Measurements from ENCODE around the gene PRUNE2. TPM values are rescaled to one million over a fixed set of nuclear protein-coding genes. Genes with fewer than 3 reads are reported as not detected.

Gene PRUNE2
- total and polyA plus RNA-seq, 5 donors = 11.7 to 49.1 (median 41.5) TPM

- 59% methylated on average over 5 of the region's 5 CpGs for WGBS
- H3K27ac ChIP-seq (ENCODE audit: low read length) = no peak overlapping the region
- no peaks in the 10 kb centered on the region for H3K4me1 ChIP-seq (ENCODE audit: control insufficient read depth, insufficient read depth, low read length)
- H3K4me3 ChIP-seq (ENCODE audit: low read length) = no peak overlapping the region
- DNase-seq (no peak), ATAC-seq (no peak)
- intact Hi-C loops (cut with DNase I) = no loop called here
- H3K9me3 ChIP-seq (ENCODE audit: control insufficient read depth, low read length) = no peaks in the 10 kb centered on the region
- H3K27me3 ChIP-seq (ENCODE audit: control insufficient read depth, insufficient read depth) = no peaks in the 10 kb centered on the region
Measured at GRCh38 chr9:76713381-76713780, 192.5 kb downstream of the PRUNE2 start.

GRCh38 chr9:76709020-76709419 is 196.9 kb downstream of the PRUNE2 start:
- ATAC-seq = no peak
- Histone ChIP-seq H3K4me3 (ENCODE audit: low read length) (no peak overlapping the region), H3K9me3 (ENCODE audit: control insufficient read depth, low read length) (no peaks in the 10 kb centered on the region), H3K27me3 (ENCODE audit: control insufficient read depth, insufficient read depth) (no peaks in the 10 kb centered on the region), H3K4me1 (ENCODE audit: control insufficient read depth, insufficient read depth, low read length) (no peaks in the 10 kb centered on the region), H3K27ac (ENCODE audit: low read length) (no peak overlapping the region)
- intact Hi-C loops (cut with DNase I) = loop anchor here in 3 of 4 donors (5.0 to 10.0 kb wide), 3 partner anchors 257 to 264 kb away; no protein-coding TSS in a partner anchor
- no peak for DNase-seq
- 75% methylated on average over 9 of the region's 9 CpGs for WGBS

- Histone ChIP-seq H3K4me3 (ENCODE audit: low read length) (no peak overlapping the region), H3K27ac (ENCODE audit: low read length) (no peak overlapping the region), H3K4me1 (ENCODE audit: control insufficient read depth, insufficient read depth, low read length) (no peaks in the 10 kb centered on the region), H3K27me3 (ENCODE audit: control insufficient read depth, insufficient read depth) (no peaks in the 10 kb centered on the region), H3K9me3 (ENCODE audit: control insufficient read depth, low read length) (no peaks in the 10 kb centered on the region)
- WGBS = 35% methylated on average over 6 of the region's 6 CpGs
- intact Hi-C loops (cut with DNase I) = loop anchor here in 3 of 4 donors (5.0 to 10.0 kb wide), 3 partner anchors 255 to 263 kb away; no protein-coding TSS in a partner anchor
- peak in 1 of 2 donors; percentile 10 for ATAC-seq
- DNase-seq = no peak
Measured at GRCh38 chr9:76707510-76707909, 198.4 kb downstream of the PRUNE2 start.

DNA sequence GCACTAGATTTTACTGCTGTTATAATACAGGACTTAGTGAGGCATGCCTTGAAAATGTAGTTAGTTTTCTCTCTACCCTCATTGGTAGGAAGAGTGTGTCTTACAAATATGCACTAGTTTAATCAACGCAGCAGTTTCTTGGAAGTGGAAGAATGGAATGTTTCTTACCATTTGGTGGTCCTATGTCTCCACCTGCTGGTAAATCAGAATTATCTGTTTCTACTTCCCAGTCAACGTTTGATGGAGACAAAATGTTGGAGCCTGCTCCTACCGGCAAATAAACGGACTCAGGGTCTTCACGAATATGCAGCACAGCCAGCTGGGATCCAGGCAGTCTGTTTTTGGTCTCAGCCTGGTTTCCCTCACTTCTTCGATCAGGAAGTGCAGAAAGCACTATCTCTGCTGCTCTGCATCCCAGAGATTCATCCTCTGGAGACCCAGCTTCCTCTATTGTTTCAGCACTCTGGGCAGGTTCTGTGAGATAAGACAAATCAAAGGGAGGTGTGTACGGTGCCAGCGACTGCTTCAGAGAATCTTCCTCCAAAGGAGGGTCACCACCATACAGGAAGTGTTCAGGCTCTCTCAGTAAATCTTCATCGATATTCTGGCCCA is 201.2 kb downstream of the PRUNE2 start:
- ATAC-seq = peak; percentile 55 to 56

GRCh38 chr9:76703270-76703669 is 202.6 kb downstream of the PRUNE2 start:
- no peaks in the 10 kb centered on the region for H3K27me3 ChIP-seq (ENCODE audit: control insufficient read depth, insufficient read depth)
- no peak overlapping the region for H3K4me3 ChIP-seq (ENCODE audit: low read length)
- H3K9me3 ChIP-seq (ENCODE audit: control insufficient read depth, low read length) = no peaks in the 10 kb centered on the region
- H3K4me1 ChIP-seq (ENCODE audit: control insufficient read depth, insufficient read depth, low read length) = no peaks in the 10 kb centered on the region
- DNase-seq (peak in 2 of 3 donors; percentile 21 to 69), ATAC-seq (peak; percentile 44 to 79)
- no peak overlapping the region for H3K27ac ChIP-seq (ENCODE audit: low read length)
- intact Hi-C loops (cut with DNase I) = loop anchor here in 2 of 4 donors (5.0 to 10.0 kb wide), 2 partner anchors 36 to 258 kb away; no protein-coding TSS in a partner anchor
- 53% methylated on average over 7 of the region's 7 CpGs for WGBS

More for the DNA sequence above, 201.2 kb downstream of the PRUNE2 start:
- Histone ChIP-seq H3K27ac (ENCODE audit: low read length) (no peak overlapping the region), H3K4me3 (ENCODE audit: low read length) (no peak overlapping the region), H3K9me3 (ENCODE audit: control insufficient read depth, low read length) (no peaks in the 10 kb centered on the region), H3K4me1 (ENCODE audit: control insufficient read depth, insufficient read depth, low read length) (no peaks in the 10 kb centered on the region), H3K27me3 (ENCODE audit: control insufficient read depth, insufficient read depth) (no peaks in the 10 kb centered on the region)
- 5% methylated on average over 9 of the region's 9 CpGs for WGBS
- no peak for DNase-seq
- intact Hi-C loops (cut with DNase I) = loop anchor here (2.0 to 10.0 kb wide), 5 partner anchors 37 to 260 kb away; no protein-coding TSS in a partner anchor

DNA sequence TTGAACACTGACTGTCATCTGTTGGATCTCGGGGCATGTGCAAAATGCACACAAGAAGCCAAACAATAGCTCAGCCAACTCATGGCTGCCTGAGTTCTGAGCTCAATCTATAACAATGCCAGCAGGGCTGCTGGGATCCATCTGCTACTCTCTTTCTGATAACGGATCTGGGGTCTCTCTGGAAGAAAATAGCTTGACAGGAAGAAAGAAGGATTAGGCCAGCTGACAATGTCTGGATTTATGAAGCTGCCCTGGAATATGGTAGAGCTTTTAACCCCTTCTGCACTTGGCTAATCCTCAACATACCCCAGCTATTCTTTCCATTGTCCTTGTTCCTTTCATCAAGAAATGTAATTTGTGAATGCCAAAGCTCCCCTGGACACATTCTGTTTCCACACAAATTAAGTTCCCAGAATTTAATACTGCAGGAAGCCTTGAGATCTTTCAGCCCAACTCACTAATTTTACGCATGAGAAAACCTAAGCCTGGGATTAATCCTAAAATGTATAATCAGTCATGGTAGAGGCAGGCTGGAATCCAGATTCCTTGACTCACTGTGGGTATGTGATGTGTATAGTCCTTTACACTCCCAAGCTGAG is 204.4 kb downstream of the PRUNE2 start:
- ATAC-seq = no peak
- WGBS = 42% methylated on average over 3 of the region's 3 CpGs

DNA sequence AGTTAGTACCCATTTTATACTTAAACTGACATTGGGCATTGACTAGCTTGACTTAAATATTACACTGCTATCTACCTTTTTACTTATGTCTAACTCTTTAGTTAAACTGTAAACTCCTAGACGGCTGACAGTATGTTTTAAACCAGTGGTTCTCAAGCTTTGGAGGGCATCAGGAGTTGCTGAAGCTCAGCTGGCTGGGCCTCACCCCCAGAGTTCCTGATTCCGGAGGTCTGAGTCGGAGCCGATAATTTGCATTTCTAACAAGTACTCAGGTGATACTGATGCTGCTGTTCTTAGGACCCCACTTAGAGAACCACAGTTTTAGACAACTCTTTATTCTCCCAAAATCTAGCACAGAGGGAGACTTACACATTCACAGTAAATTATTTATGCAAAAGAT is 205.0 kb downstream of the PRUNE2 start:
- Histone ChIP-seq H3K4me3 (ENCODE audit: low read length) (no peak overlapping the region), H3K27ac (ENCODE audit: low read length) (no peak overlapping the region), H3K4me1 (ENCODE audit: control insufficient read depth, insufficient read depth, low read length) (no peaks in the 10 kb centered on the region), H3K9me3 (ENCODE audit: control insufficient read depth, low read length) (no peaks in the 10 kb centered on the region), H3K27me3 (ENCODE audit: control insufficient read depth, insufficient read depth) (no peaks in the 10 kb centered on the region)
- intact Hi-C loops (cut with DNase I) = loop anchor here in 2 of 4 donors (5.0 to 10.0 kb wide), 2 partner anchors 34 to 256 kb away; no protein-coding TSS in a partner anchor
- ATAC-seq (no peak), DNase-seq (no peak)
- WGBS = 85% methylated on average over 4 of the region's 4 CpGs

More for the DNA sequence above, 204.4 kb downstream of the PRUNE2 start:
- H3K9me3 ChIP-seq (ENCODE audit: control insufficient read depth, low read length) = no peaks in the 10 kb centered on the region
- no peak overlapping the region for H3K4me3 ChIP-seq (ENCODE audit: low read length)
- no peak overlapping the region for H3K27ac ChIP-seq (ENCODE audit: low read length)
- intact Hi-C loops (cut with DNase I) = loop anchor here in 2 of 4 donors (5.0 to 10.0 kb wide), 2 partner anchors 34 to 257 kb away; no protein-coding TSS in a partner anchor
- DNase-seq = no peak
- no peaks in the 10 kb centered on the region for H3K4me1 ChIP-seq (ENCODE audit: control insufficient read depth, insufficient read depth, low read length)
- H3K27me3 ChIP-seq (ENCODE audit: control insufficient read depth, insufficient read depth) = no peaks in the 10 kb centered on the region

DNA sequence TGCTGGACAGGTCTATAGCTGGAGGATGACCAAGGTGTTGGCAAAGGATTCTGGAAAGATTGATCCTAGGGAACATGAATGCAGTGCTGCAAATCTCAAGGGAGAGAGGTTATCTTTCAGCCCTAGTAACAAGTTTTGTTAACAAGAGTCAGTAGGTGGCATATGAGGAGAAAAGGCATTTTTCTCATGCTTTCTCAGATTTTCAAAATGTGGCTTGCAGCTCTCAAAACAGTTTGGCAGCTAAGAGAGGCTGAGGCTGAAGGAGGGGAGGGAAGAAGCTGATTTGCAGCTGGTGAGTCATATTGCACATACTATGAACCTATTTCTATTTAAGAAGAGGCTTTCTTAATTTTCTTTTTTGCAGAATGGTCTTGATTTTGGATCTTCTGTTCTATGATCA is 205.9 kb downstream of the PRUNE2 start:
- DNase-seq = no peak
- ATAC-seq = no peak
- H3K27ac ChIP-seq (ENCODE audit: low read length) = no peak overlapping the region
- no peaks in the 10 kb centered on the region for H3K27me3 ChIP-seq (ENCODE audit: control insufficient read depth, insufficient read depth)
- no peak overlapping the region for H3K4me3 ChIP-seq (ENCODE audit: low read length)
- intact Hi-C loops (cut with DNase I) = loop anchor here in 2 of 4 donors (5.0 to 10.0 kb wide), 2 partner anchors 33 to 255 kb away; no protein-coding TSS in a partner anchor
- H3K9me3 ChIP-seq (ENCODE audit: control insufficient read depth, low read length) = no peaks in the 10 kb centered on the region
- H3K4me1 ChIP-seq (ENCODE audit: control insufficient read depth, insufficient read depth, low read length) = no peaks in the 10 kb centered on the region

GRCh38 chr9:76697554-76697953 is 208.4 kb downstream of the PRUNE2 start:
- ATAC-seq (no peak), DNase-seq (no peak)
- H3K4me3 ChIP-seq (ENCODE audit: low read length) = no peak overlapping the region
- no peaks in the 10 kb centered on the region for H3K4me1 ChIP-seq (ENCODE audit: control insufficient read depth, insufficient read depth, low read length)
- no peak overlapping the region for H3K27ac ChIP-seq (ENCODE audit: low read length)
- no peaks in the 10 kb centered on the region for H3K27me3 ChIP-seq (ENCODE audit: control insufficient read depth, insufficient read depth)
- WGBS = 46% methylated on average over 2 of the region's 2 CpGs
- intact Hi-C loops (cut with DNase I) = no loop called here
- H3K9me3 ChIP-seq (ENCODE audit: control insufficient read depth, low read length) = no peaks in the 10 kb centered on the region

- no peaks in the 10 kb centered on the region for H3K27me3 ChIP-seq (ENCODE audit: control insufficient read depth, insufficient read depth)
- no peaks in the 10 kb centered on the region for H3K4me1 ChIP-seq (ENCODE audit: control insufficient read depth, insufficient read depth, low read length)
- H3K9me3 ChIP-seq (ENCODE audit: control insufficient read depth, low read length) = no peaks in the 10 kb centered on the region
- H3K4me3 ChIP-seq (ENCODE audit: low read length) = no peak overlapping the region
- 74% methylated on average over 5 of the region's 5 CpGs for whole genome bisulfite sequencing
- ATAC-seq (no peak), DNase-seq (no peak)
- intact Hi-C loops (cut with DNase I) = no loop called here
- no peak overlapping the region for H3K27ac ChIP-seq (ENCODE audit: low read length)
Measured at GRCh38 chr9:76697081-76697480, 208.8 kb downstream of the PRUNE2 start.

GRCh38 chr9:76693912-76694311 is 212.0 kb downstream of the PRUNE2 start:
- Histone ChIP-seq H3K4me1 (ENCODE audit: control insufficient read depth, insufficient read depth, low read length) (no peaks in the 10 kb centered on the region), H3K27me3 (ENCODE audit: control insufficient read depth, insufficient read depth) (no peaks in the 10 kb centered on the region), H3K27ac (ENCODE audit: low read length) (no peak overlapping the region), H3K4me3 (ENCODE audit: low read length) (no peak overlapping the region), H3K9me3 (ENCODE audit: control insufficient read depth, low read length) (no peaks in the 10 kb centered on the region)
- intact Hi-C loops (cut with DNase I) = no loop called here
- no peak for DNase-seq
- 78% methylated on average over 5 of the region's 5 CpGs for WGBS
- no peak for ATAC-seq
